ENCODE measurements around the gene IGFBP5. TPM values are rescaled to one million over a fixed set of nuclear protein-coding genes. Genes with fewer than 3 reads are reported as not detected.

IGFBP5 gene
- polyA plus RNA-seq, 3 donors, result not detected

DNA sequence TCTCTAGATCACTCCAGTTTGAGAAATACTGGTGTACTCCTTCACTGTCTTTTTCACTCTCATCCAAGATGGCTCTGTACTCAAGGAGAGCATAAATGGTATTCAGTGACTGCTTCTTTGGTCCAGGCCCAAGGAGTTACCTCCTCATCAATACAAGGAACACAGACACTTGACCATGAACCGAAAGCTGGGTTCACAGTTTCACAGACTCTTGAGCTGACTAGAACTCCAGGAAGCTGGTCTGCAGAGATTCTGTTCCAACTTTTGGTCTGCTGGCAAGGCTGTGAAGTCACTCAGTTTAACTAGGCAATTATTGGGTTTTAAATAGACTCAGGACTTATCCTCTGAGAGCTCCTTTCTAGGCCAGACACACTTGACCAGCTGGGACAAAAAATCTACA is 7.4 kb upstream of the IGFBP5 start:
- no peak overlapping the region for H3K4me3 Mint-ChIP-seq
- no peaks in the 10 kb centered on the region for H3K36me3 Mint-ChIP-seq
- no peak overlapping the region for H3K9ac ChIP-seq (ENCODE audit: insufficient read depth, low read length, poor library complexity, severe bottlenecking)
- no peak overlapping the region for H3K4me3 ChIP-seq (replicated peaks in 1 of 3; ENCODE audit: low read depth in 2 of 3, low read length in 3 of 3)
- WGBS (ENCODE audit: insufficient coverage), result 100% methylated on average over 1 of the region's 1 CpG
- intact Hi-C loops (cut with micrococcal nuclease), result no loop called here
- H3K4me1 Mint-ChIP-seq, result no peaks in the 10 kb centered on the region
- no peaks in the 10 kb centered on the region for H3K36me3 ChIP-seq (replicated peaks in 1 of 2; ENCODE audit: control insufficient read depth in 1 of 2, insufficient read depth in 2 of 2, low read length in 2 of 2)
- no peaks in the 10 kb centered on the region for H3K4me1 ChIP-seq (ENCODE audit: control insufficient read depth in 1 of 2, insufficient read depth in 2 of 2, low read length in 2 of 2)
- H3K27me3 ChIP-seq (ENCODE audit: control insufficient read depth in 2 of 2, insufficient read depth in 2 of 2, low read length in 2 of 2), result peaks cover 24 to 28% of the 10 kb centered on the region in 2 donors
- no peaks in the 10 kb centered on the region for H3K9me3 ChIP-seq (replicated peaks in 1 of 2; ENCODE audit: control insufficient read depth in 1 of 2, insufficient read depth in 1 of 2, low read length in 2 of 2)
- no peaks in the 10 kb centered on the region for H4K20me1 ChIP-seq (ENCODE audit: insufficient read depth, low read length)
- no peak for DNase-seq
- no peak overlapping the region for H2AFZ ChIP-seq (ENCODE audit: insufficient read depth, low read depth, low read length, poor library complexity, severe bottlenecking)
- H3K79me2 ChIP-seq (ENCODE audit: insufficient read depth, low read length), result no peaks in the 10 kb centered on the region
- H3K27me3 Mint-ChIP-seq (ENCODE audit: low read depth in 3 of 3), result no peaks in the 10 kb centered on the region
- TF ChIP-seq, protein P1, sequence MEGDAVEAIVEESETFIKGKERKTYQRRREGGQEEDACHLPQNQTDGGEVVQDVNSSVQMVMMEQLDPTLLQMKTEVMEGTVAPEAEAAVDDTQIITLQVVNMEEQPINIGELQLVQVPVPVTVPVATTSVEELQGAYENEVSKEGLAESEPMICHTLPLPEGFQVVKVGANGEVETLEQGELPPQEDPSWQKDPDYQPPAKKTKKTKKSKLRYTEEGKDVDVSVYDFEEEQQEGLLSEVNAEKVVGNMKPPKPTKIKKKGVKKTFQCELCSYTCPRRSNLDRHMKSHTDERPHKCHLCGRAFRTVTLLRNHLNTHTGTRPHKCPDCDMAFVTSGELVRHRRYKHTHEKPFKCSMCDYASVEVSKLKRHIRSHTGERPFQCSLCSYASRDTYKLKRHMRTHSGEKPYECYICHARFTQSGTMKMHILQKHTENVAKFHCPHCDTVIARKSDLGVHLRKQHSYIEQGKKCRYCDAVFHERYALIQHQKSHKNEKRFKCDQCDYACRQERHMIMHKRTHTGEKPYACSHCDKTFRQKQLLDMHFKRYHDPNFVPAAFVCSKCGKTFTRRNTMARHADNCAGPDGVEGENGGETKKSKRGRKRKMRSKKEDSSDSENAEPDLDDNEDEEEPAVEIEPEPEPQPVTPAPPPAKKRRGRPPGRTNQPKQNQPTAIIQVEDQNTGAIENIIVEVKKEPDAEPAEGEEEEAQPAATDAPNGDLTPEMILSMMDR (IDR thresholded peaks at IDR 0.05), result no peak
- H3K27ac Mint-ChIP-seq, result no peak overlapping the region
- H3K4me2 ChIP-seq (replicated peaks; ENCODE audit: extremely low read depth, low read length, poor library complexity, severe bottlenecking), result no peak overlapping the region
- no peaks in the 10 kb centered on the region for H3K9me3 Mint-ChIP-seq
- H3K27ac ChIP-seq (ENCODE audit: low read depth in 1 of 2, low read length in 2 of 2), result no peak overlapping the region

DNA sequence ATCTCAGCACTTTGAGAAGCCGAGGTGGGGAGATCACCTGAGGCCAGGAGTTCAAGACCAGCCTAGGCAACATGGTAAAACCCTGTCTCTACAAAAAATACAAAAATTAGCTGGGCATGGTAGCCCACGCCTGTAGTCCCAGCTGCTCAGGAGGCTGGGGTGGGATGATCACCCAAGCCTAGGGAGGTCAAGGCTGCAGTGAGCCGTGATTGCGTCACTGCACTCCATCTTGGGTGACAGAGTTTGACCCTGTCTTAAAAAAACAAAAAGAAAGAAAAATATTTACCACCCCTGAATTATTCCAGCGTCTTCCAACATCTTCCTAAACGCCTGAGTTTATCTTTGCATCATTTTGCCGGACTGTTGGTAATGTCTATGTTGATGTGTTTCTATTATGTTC is 6.2 kb upstream of the IGFBP5 start:
- no peak overlapping the region for H3K4me3 ChIP-seq (replicated peaks in 1 of 3; ENCODE audit: low read depth in 2 of 3, low read length in 3 of 3)
- Mint-ChIP-seq H3K4me3 (no peak overlapping the region), H3K9me3 (no peaks in the 10 kb centered on the region), H3K36me3 (no peaks in the 10 kb centered on the region), H3K27ac (no peak overlapping the region), H3K27me3 (ENCODE audit: low read depth in 3 of 3) (peaks cover 0 to 10% (median 0%) of the 10 kb centered on the region in 3 donors), H3K4me1 (no peaks in the 10 kb centered on the region)
- intact Hi-C loops (cut with micrococcal nuclease), result no loop called here
- H3K4me1 ChIP-seq (ENCODE audit: control insufficient read depth in 1 of 2, insufficient read depth in 2 of 2, low read length in 2 of 2), result no peaks in the 10 kb centered on the region
- no peaks in the 10 kb centered on the region for H3K36me3 ChIP-seq (replicated peaks in 1 of 2; ENCODE audit: control insufficient read depth in 1 of 2, insufficient read depth in 2 of 2, low read length in 2 of 2)
- no peak for DNase-seq
- H2AFZ ChIP-seq (ENCODE audit: insufficient read depth, low read depth, low read length, poor library complexity, severe bottlenecking), result no peak overlapping the region
- H3K79me2 ChIP-seq (ENCODE audit: insufficient read depth, low read length), result no peaks in the 10 kb centered on the region
- no peaks in the 10 kb centered on the region for H3K9me3 ChIP-seq (replicated peaks in 1 of 2; ENCODE audit: control insufficient read depth in 1 of 2, insufficient read depth in 1 of 2, low read length in 2 of 2)
- H3K4me2 ChIP-seq (replicated peaks; ENCODE audit: extremely low read depth, low read length, poor library complexity, severe bottlenecking), result no peak overlapping the region
- TF ChIP-seq, protein P1 (IDR thresholded peaks at IDR 0.05), result no peak
- H4K20me1 ChIP-seq (ENCODE audit: insufficient read depth, low read length), result no peaks in the 10 kb centered on the region
- WGBS (ENCODE audit: insufficient coverage), result 84% methylated on average over 2 of the region's 7 CpGs
- H3K9ac ChIP-seq (ENCODE audit: insufficient read depth, low read length, poor library complexity, severe bottlenecking), result no peak overlapping the region
- no peak overlapping the region for H3K27ac ChIP-seq (ENCODE audit: low read depth in 1 of 2, low read length in 2 of 2)
- H3K27me3 ChIP-seq (ENCODE audit: control insufficient read depth in 2 of 2, insufficient read depth in 2 of 2, low read length in 2 of 2), result peaks cover 35 to 40% of the 10 kb centered on the region in 2 donors

Data from CD14-positive monocyte (primary cell).